ENCODE data around the gene HSPA1A.
"Not testable (repeated sequence)": the region's sequence is repeated elsewhere in the genome, so short reads cannot be mapped to it uniquely, and the experiment has no call there.

Gene HSPA1A

DNA sequence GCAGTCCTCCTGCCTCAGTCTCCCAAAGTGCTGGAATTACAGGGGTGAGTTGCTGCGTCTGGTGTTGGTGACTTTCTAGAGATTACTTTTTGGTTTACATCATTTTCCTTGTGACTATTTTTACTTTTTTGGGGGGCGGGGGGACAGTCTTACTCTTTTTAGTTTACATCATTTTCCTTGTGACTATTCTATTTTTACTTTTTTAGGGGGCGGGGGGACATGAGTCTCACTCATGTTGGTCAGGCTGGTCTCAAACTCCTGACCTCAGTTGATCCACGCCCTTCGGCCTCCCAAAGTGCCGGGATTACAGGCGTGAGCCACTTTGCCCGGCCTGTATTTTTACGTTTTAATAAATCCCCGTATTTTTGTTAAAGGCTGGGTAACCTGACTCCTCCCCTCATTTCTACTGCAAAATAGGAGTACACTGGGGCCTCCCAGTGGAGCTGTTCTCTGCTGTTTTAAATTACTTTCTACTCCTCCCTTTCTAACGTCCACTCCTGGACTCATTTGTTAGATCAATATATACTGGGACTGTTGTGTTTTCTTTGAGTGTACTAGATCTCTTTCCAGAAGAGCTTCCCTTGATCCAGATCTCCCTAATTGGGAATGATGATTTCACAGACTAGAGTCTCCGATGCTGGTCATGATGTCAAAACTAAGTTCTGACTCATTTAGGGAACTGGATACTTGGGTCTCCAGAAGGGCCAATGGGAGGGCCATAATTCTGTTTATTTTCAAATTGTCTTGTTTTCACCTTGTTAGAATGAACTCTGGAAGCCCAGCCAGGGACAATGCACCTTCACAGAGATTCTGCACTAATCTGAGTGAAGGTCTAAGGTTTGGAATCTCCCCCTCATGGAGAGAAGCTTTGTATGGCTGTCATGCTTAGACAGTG, 21.4 kb downstream of the HSPA1A start:
- DNase-seq: no peak

DNA sequence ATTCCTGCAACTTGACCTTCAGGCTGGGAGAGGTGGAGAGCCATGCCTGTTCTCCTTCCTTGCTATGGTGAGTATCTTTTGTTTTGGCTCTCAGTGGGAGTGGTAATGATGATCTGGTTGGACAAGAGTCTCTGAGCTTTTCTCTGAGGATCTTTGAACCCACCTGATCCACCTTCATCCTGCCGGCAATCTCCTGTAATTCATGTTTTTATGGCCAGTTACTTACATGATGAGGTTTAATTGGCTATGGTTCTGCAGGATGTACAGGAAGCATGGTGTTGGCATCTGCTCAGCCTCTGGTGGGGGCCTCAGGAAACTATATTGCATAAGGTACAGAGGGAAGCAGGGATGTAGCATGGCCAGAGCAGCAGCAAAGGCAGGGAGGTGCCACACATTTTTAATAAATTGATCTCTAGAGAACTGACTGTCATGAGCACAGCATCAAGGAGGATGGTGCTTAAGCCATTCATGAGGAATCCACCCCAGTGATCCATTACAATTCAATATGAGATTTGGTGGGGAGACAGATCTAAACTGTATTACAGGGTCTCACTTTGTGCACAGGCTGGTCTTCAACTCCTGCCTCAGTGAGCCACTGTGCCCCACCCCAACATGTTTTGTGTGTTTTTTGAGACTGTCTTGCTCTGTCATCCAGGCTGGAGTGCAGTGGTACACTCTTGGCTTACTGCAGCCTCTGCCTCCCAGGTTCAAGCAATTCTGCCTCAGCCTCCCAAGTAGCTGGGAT, 22.2 kb downstream of the HSPA1A start:
- no peak for DNase-seq

DNA sequence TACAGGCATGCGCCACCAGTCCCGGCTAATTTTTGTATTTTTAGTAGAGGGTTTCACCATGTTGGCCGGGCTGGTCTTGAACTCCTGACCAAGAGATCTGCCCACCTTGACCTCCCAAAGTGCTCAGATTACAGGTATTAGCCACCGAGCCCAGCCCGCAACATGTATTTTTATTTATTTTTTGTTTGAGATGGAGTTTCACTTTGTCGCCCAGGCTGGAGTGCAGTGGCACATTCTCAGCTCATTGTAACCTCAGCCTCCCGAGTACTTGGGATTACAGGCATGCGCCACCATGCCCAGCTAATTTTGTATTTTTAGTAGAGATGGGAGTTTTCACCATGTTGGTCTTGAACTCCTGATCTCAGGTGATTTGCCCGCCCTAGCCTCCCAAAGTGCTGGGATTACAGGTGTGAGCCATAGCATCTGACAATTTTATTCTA, 22.8 kb downstream of the HSPA1A start:
- not testable (repeated sequence) for DNase-seq

- DNase-seq: no peak
Observed at GRCh38 chr6:31838968-31839367, 23.6 kb downstream of the HSPA1A start.

DNA sequence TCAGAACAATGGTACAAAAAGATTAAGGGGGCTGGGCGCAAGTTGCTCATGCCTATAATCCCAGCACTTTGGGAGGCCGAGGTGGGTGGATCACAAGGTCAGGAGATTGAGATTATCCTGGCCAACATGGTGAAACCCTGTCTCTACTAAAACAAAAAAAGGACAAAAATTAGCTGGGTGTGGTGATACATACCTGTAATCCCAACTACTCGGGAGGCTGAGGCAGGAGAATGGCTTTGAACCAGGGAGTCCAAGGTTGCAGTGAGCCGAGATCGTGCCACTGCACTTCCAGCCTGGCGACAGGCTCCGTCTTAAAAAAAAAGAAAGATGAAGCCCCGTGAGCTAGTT, 24.4 kb downstream of the HSPA1A start:
- DNase-seq: not testable (repeated sequence)

- DNase-seq: no peak
Observed at GRCh38 chr6:31842053-31842452, 26.7 kb downstream of the HSPA1A start.

GRCh38 chr6:31844507-31844906, 29.2 kb downstream of the HSPA1A start:
- DNase-seq: no peak

GRCh38 chr6:31847276-31847978, 32.1 kb downstream of the HSPA1A start:
- DNase-seq: no peak

- DNase-seq: no peak
Observed at GRCh38 chr6:31850765-31851484, 35.6 kb downstream of the HSPA1A start.

DNA sequence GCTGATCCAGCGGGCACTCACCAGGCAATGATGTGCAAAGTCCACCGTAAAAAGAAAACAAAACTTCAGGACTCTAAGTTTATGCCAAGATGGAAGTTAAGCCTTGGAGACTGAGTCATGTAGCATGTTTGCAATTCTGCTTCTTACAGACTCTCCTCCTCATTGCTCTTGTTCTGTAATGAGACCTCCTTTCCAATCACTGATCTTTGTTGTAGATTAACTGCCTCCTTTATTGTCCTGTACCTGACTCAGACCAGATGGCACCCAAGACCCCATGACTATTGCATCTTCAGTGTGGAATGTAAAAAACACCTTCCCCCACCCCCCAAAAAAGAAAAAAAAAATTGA, 36.1 kb downstream of the HSPA1A start:
- no peak for DNase-seq

DNA sequence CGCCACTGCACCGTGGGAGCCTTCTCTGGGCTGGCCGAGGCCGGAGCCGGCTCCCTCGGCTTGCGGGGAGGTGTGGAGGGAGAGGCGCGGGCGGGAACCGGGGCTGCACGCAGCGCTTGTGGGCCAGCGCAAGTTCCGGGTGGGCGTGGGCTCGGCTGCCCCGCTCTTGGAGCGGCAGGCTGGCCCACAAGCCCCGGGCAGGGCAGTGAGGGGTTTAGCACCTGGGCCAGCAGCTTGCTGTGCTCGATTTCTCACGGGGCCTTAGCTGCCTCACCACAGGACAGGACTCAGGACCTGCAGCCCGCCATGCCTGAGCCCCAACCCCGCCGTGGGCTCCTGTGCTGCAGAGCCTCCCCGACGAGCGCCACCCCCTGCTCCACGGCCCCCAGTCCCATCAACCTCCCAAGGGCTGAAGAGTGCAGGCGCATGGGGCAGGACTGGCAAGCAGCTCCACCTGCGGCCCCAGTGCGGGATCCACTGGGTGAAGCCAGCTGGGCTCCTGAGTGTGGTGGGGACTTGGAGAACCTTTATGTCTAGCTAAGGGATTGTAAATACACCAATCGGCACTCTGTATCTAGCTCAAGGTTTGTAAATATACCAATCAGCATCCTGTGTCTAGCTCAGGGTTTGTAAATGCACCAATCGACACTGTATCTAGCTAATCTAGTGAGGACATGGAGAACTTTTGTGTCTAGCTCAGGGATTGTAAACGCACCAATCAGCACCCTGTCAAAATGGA, 36.8 kb downstream of the HSPA1A start:
- not testable (repeated sequence) for DNase-seq

GRCh38 chr6:31857774-31858173, 42.4 kb downstream of the HSPA1A start:
- not testable (repeated sequence) for DNase-seq

- DNase-seq: no peak
Observed at GRCh38 chr6:31858707-31859106, 43.4 kb downstream of the HSPA1A start.

DNA sequence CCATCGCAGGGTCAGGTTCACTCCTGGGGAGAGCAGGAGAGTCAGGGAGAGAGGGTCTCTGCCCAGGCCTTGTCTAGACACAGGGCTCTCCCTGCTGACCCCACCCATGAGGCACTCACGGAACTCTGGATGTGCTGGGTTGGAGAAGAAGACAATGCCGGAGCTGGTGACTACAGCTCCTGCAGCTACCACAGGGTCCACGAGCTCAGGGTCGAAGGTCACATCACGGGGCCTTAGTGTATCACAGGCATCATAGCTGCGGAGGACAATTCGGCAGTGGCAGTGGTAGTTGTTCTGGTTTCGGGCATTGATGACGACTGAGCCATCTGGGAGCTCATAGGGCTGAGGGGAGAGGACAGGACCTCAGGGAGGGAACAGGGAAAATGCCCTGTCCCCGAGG, 44.6 kb downstream of the HSPA1A start:
- no peak for DNase-seq

GRCh38 chr6:31860349-31860748, 45.0 kb downstream of the HSPA1A start:
- no peak for DNase-seq

- DNase-seq: no peak
Observed at GRCh38 chr6:31861150-31861549, 45.8 kb downstream of the HSPA1A start.

GRCh38 chr6:31861919-31862343, 46.6 kb downstream of the HSPA1A start:
- no peak for DNase-seq

DNA sequence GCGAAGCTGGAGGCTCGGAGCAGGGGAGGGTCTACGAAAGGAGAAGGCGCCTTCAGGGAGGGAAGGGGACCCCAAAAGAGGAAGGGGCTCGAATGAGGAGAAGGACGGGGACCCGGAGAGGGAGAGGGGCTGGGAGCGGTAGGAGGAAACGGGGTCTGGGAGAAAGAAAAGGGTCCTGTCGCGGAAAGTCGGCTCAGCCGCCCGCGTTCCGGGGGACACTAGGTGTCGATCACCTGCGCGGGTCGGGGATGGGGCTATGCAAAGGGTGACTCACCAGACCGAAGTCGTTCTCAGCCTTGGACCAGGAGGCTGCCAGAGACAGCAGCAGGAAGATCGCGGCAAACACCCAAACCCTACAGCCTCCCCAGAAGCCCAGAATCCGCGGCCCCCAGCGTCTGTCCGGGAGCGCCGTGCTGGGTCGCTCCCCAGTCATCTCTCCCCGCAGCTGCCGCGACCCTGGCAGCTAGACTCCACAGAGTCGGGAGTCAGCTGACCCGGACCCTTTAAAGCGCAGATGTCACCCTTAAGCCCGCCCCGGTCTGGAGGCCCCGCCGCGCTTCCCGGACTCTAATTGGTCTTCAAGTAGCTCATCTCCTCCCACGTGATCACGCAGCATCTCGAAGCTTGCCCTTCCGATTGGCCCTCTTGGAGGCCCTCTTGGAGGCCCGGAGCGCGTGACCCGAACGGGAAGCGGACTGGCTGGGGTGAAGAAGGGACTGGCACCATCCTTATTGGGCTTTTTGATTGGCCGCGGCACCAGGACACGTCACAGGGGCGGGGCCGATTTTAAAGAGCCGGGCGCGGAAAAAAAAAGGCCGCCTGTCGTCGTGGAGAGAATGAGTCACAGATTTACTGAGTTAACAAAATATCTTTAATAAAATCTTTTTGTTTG, 47.2 kb downstream of the HSPA1A start, which contains the start of gene NEU1:
NEU1 (minus strand) TSS at position 478 of the 892 bp plus-strand sequence; CDS start at position 433, 45 bp downstream.
- peak; percentile 99 for DNase-seq

GRCh38 chr6:31864123-31864562, 48.8 kb downstream of the HSPA1A start:
- DNase-seq: not testable (repeated sequence)

- no peak for DNase-seq
Observed at GRCh38 chr6:31864818-31865204, 49.5 kb downstream of the HSPA1A start.
